Astrocyte (in vitro differentiated cells and primary cell): Measurements from ENCODE around the gene HAUS3.

ENCODE experiments used
- EZH2 ChIP-seq: IDR thresholded peaks from 2 replicates; pipeline ENCODE4 v1.6.1; 2012; ENCODE audit warnings: mild to moderate bottlenecking, low read length, inconsistent platforms; ENCODE audit not compliant: insufficient read depth
- TF ChIP-seq, protein P1 (sequence below): IDR thresholded peaks from 2 replicates; pipeline ENCODE4 v1.5.1; 2011; ENCODE audit warnings: low read depth, mild to moderate bottlenecking, inconsistent platforms, low read length, moderate library complexity; ENCODE audit not compliant: insufficient read depth

DNA sequence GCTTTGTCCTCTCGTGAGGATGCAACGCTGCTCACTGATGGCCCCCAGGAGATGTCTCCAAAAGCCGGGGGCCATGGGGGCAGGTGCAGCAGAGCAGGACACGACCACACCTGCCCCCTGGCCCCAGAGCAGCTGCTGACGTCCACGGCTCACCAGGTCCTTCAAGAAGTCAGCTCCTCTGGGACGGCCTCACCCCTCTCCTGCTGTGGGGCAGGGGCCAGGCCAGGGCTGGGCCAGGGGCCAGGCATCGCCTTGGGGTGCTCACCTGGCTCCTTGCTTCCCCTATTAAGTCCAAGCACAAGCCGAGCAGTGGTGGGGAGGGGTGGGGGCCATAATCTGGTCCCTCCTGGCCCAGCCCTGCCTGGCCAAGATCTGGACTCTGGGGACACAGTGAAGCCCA lies 48.6 kb upstream of the HAUS3 start:
- TF ChIP-seq, protein P1, sequence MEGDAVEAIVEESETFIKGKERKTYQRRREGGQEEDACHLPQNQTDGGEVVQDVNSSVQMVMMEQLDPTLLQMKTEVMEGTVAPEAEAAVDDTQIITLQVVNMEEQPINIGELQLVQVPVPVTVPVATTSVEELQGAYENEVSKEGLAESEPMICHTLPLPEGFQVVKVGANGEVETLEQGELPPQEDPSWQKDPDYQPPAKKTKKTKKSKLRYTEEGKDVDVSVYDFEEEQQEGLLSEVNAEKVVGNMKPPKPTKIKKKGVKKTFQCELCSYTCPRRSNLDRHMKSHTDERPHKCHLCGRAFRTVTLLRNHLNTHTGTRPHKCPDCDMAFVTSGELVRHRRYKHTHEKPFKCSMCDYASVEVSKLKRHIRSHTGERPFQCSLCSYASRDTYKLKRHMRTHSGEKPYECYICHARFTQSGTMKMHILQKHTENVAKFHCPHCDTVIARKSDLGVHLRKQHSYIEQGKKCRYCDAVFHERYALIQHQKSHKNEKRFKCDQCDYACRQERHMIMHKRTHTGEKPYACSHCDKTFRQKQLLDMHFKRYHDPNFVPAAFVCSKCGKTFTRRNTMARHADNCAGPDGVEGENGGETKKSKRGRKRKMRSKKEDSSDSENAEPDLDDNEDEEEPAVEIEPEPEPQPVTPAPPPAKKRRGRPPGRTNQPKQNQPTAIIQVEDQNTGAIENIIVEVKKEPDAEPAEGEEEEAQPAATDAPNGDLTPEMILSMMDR = no peak
- TF ChIP-seq EZH2 = no peak
